WI38 (cell line): ENCODE data around the gene ZNRD2.

Experiments used
- H3K4me3 ChIP-seq: 2 replicates; pipeline ENCODE4 v1.5.1; 2011; ENCODE audit warnings: low read depth, mild to moderate bottlenecking, control low read depth, low read length
- TF ChIP-seq, protein P1 (sequence below): IDR thresholded peaks from 2 replicates; pipeline ENCODE4 v1.5.1; 2012; ENCODE audit warnings: low read depth, mild to moderate bottlenecking, control low read depth, low read length

Gene ZNRD2

DNA sequence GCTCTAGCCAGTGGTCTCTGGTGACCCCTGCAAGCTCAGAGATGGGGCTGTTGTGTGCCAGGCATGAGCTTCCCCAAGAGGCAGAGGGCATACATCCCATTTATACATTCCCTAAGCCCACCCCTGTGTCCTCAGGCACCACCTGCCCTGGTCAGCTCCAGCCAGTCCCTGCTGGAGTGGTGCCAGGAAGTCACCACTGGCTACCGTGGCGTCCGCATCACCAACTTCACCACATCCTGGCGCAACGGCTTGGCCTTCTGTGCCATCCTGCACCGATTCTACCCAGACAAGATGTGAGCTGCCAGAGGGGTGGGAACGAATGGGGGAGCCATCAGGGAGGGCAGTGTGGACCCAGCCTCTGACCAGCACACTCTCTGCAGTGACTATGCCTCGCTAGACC is 13.8 kb downstream of the ZNRD2 start:
- TF ChIP-seq, protein P1, sequence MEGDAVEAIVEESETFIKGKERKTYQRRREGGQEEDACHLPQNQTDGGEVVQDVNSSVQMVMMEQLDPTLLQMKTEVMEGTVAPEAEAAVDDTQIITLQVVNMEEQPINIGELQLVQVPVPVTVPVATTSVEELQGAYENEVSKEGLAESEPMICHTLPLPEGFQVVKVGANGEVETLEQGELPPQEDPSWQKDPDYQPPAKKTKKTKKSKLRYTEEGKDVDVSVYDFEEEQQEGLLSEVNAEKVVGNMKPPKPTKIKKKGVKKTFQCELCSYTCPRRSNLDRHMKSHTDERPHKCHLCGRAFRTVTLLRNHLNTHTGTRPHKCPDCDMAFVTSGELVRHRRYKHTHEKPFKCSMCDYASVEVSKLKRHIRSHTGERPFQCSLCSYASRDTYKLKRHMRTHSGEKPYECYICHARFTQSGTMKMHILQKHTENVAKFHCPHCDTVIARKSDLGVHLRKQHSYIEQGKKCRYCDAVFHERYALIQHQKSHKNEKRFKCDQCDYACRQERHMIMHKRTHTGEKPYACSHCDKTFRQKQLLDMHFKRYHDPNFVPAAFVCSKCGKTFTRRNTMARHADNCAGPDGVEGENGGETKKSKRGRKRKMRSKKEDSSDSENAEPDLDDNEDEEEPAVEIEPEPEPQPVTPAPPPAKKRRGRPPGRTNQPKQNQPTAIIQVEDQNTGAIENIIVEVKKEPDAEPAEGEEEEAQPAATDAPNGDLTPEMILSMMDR = no peak
- no peak overlapping the region for H3K4me3 ChIP-seq

DNA sequence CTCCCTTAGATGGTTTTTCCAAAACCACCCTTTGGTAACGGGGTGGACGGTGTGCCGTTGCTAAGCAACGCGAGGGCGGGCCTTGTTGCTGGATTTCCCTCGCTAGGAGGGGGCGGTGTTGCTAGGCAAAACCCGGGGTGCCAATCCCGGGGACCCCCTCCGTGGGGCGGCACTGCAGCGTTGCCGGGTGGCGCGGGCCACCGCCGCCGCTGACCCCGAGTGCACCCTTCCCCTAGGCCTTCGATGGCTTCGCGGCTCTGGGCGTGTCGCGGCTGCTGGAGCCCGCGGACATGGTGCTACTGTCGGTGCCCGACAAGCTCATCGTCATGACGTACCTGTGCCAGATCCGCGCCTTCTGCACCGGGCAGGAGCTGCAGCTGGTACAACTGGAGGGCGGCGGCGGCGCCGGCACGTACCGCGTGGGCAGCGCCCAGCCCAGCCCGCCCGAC is 14.5 kb downstream of the ZNRD2 start:
- no peak overlapping the region for H3K4me3 ChIP-seq
- TF ChIP-seq, protein P1 = no peak

DNA sequence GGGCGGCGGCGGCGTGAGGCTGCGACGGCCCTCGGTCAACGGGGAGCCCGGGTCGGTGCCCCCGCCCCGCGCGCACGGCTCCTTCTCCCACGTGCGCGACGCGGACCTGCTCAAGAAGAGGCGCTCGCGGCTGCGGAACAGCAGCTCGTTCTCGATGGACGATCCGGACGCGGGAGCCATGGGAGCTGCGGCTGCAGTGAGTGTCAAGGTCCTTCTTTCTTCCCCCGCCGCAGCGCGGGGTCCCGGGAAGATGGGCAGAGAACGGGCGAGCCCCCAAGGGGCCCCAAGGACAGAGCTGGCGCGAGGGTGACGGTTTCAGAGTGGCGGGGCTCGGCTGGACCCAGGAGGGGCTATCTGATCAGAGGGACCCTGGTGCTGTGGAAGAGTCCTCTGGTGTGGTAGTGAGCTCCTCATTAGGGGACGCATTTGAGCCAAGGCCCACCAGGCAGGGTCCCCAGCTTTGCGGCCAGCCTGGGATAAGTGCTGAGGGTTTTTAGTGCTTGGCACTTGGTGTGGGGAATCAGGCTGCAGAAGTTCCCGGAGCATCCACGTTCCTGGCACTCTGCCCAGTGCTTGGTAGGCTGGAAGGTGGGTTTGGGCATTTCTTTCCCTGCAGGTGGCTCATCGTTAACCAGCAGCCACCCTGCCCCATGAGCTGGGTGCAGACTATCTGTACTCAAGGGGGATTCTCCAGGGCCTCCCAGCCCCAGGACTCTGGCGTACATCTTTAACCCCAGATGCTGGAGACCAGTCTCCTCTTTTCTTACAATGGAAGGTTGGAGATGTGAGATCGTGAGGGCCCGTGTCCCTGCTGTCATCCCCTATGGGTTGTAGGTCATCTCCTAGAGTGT is 15.3 kb downstream of the ZNRD2 start:
- TF ChIP-seq, protein P1 = no peak
- no peak overlapping the region for H3K4me3 ChIP-seq

DNA sequence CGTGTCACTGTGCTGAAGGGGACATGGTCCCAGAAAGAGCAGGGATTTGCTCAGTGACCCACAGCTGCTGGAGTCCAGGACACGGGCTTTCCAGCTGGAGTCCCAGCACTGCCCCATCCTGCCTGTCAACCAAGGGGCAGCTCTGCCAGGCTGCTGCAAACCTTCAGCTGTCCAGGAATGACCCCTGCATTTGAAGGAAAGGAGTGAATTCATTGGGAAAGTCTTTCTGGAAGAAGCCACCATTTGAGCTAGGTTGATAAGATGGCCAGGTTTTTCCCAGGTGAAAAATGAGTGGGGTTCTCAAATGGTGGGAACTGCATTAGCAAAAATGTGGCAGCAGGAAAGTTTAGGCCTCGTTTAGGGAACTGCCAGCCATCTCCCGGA is 16.0 kb downstream of the ZNRD2 start:
- no peak overlapping the region for H3K4me3 ChIP-seq
- TF ChIP-seq, protein P1 = no peak

DNA sequence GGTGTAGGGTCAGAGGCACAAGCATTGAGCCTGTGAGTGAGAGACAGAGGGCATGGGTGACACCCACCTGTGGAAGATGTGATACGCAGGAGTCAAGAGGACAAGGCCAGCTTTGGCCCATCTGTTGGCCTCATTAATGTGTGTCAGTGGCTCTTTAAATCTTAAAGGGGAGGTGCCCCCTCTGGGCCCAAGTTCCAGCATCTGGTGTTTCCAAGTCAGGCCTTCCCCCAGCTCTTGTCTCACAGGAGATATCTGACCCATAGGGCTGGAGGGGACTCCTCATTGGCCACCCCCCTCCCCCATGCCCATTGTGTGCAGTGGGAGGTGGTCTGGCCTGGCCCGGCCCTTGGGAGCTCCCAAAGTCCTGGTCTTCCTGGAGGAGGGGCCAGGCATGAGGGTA is 16.4 kb downstream of the ZNRD2 start:
- TF ChIP-seq, protein P1 = no peak
- H3K4me3 ChIP-seq = no peak overlapping the region

DNA sequence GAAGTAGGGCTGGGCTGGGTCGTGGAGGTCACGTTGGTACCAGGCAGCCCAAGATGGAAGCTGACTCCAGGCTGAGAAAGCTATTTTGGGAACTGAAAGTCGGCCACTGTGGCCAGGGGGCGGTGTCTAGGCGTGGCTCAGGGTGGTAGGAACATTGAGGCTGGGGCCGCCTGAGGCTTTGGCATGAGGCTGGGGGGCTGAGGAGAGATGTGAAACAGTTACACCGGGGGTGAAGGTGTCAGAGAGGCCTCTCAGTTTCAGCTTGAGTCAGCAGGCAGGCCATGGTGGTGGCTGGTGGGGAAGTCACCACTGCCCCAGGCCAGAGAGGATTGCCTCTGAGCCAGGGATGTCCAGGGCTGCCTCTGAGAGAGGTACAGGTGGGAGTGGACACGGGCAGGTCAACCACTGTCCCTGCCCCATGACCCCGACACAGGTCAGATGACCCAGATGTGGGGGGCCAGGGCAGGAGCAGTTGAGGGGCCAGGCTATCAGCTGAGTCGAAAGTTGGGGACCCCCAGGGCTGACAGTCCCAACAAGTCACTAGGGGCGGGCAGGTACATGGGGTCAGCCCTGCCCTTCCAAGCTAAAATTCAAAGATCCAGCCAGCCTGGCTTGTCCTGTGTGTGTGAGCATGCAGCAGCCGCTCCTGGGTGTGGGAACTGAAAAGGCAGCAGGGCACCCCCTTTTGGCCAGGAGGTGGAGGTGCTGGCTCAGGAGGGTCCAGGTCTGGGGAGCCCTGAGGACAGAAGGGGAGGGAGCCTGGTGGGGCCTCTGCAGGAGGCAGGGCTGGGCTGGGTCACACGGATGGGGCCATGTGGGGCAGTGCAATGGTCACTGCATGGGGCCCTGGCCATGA is 18.1 kb downstream of the ZNRD2 start:
- H3K4me3 ChIP-seq = no peak overlapping the region
- TF ChIP-seq, protein P1 = peak; percentile 41
